Measurements from ENCODE around the gene ADAP2.
"Not testable (repeated sequence)": the region's sequence is repeated elsewhere in the genome, so short reads cannot be mapped to it uniquely, and the experiment has no call there.

ADAP2 gene

DNA sequence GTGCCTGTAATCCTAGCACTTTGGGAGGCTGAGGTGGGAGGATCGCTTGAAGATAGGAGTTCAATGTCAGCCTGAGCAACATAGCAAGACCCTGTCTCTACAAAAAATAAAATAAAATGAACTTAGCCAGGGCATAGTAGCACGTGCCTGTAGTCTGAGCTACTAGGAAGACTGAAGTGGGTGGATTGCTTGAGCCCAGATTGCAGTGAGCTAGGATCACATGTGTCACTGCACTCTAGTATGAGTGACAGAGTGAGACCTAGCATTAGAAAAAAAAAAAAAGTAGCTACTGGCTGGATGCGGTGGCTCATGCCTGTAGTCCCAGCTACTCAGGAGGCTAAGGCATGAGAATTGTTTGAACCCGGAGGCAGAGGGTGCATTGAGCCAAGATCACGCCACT is 6.0 kb downstream of the ADAP2 start:
- TF ChIP-seq, protein P1, sequence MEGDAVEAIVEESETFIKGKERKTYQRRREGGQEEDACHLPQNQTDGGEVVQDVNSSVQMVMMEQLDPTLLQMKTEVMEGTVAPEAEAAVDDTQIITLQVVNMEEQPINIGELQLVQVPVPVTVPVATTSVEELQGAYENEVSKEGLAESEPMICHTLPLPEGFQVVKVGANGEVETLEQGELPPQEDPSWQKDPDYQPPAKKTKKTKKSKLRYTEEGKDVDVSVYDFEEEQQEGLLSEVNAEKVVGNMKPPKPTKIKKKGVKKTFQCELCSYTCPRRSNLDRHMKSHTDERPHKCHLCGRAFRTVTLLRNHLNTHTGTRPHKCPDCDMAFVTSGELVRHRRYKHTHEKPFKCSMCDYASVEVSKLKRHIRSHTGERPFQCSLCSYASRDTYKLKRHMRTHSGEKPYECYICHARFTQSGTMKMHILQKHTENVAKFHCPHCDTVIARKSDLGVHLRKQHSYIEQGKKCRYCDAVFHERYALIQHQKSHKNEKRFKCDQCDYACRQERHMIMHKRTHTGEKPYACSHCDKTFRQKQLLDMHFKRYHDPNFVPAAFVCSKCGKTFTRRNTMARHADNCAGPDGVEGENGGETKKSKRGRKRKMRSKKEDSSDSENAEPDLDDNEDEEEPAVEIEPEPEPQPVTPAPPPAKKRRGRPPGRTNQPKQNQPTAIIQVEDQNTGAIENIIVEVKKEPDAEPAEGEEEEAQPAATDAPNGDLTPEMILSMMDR (conservative IDR thresholded peaks at IDR 0.05; ENCODE audit: low read depth, low read length) = no peak
- no peaks in the 10 kb centered on the region for H3K27me3 ChIP-seq (ENCODE audit: insufficient read depth, low read depth)
- no peak overlapping the region for H2AFZ ChIP-seq (ENCODE audit: low read depth)

DNA sequence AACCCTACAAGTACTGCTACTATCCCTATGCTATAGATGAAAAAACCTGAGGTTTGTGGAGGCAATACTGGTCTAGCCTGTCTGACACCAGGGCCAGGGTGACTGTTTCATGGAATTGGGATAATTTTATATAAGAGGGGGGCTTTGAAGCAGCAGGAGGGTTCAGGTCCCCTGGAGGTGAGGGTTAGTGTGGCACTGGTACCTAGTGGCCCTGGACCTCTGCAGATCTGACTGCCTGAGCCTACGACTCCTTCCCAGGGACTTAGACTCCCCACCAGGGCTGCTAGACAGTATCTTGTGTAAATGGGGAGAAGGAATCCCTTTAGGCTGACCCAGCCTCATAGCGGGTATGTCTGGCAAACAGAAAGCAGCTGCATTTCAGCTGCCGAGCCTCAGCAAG is 6.8 kb downstream of the ADAP2 start:
- Histone ChIP-seq H4K20me1 (ENCODE audit: insufficient read depth) (no peaks in the 10 kb centered on the region), H3K27me3 (ENCODE audit: insufficient read depth, low read depth) (no peaks in the 10 kb centered on the region), H3K79me2 (ENCODE audit: insufficient read depth, low read depth) (no peaks in the 10 kb centered on the region), H3K36me3 (ENCODE audit: insufficient read depth) (no peaks in the 10 kb centered on the region), H3K9ac (no peak overlapping the region), H3K4me3 (IDR thresholded peaks at IDR 0.05; ENCODE audit: insufficient read depth, low read depth, low read length) (no peak overlapping the region), H2AFZ (ENCODE audit: low read depth) (no peak overlapping the region), H3K4me1 (ENCODE audit: low read depth, poor library complexity, severe bottlenecking) (peaks cover 10% of the 10 kb centered on the region), H3K27ac (no peak overlapping the region), H3K4me2 (no peak overlapping the region)
- TF ChIP-seq, protein P1 (conservative IDR thresholded peaks at IDR 0.05; ENCODE audit: low read depth, low read length) = no peak

More for the DNA sequence above, 6.0 kb downstream of the ADAP2 start:
- Histone ChIP-seq H3K79me2 (ENCODE audit: insufficient read depth, low read depth) (no peaks in the 10 kb centered on the region), H3K36me3 (ENCODE audit: insufficient read depth) (no peaks in the 10 kb centered on the region), H3K9ac (no peak overlapping the region), H4K20me1 (ENCODE audit: insufficient read depth) (no peaks in the 10 kb centered on the region), H3K4me2 (no peak overlapping the region), H3K4me3 (IDR thresholded peaks at IDR 0.05; ENCODE audit: insufficient read depth, low read depth, low read length) (no peak overlapping the region), H3K27ac (no peak overlapping the region), H3K4me1 (ENCODE audit: low read depth, poor library complexity, severe bottlenecking) (peaks cover 10% of the 10 kb centered on the region)

DNA sequence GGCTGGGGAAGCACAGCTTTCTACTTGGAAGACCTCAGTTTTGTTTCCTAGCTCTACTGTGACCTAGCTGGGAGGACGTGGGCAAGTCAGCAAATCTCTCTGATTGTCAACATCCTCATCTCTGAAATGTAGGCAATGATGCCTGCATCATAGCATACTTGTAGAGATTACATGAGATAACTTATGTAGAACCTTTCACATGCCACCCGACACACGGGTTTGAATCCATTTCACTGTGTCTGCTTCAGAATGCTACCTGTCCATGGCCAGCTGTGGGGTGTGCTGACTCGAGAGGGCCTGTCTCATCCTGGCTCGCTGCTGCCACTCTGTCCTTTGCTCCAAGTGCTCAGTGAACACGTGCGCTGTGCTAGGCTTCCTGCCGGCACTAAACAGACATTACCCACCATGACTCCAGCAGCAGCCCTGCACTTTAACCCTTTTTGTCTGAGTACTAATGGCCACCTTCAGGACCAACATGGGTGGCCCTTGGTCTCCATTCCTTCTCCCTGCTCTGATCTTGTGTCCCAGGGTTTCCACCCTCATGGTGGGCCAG is 7.4 kb downstream of the ADAP2 start:
- no peak overlapping the region for H3K4me2 ChIP-seq
- no peak overlapping the region for H3K27ac ChIP-seq
- H2AFZ ChIP-seq (ENCODE audit: low read depth) = no peak overlapping the region
- H3K36me3 ChIP-seq (ENCODE audit: insufficient read depth) = no peaks in the 10 kb centered on the region
- H3K79me2 ChIP-seq (ENCODE audit: insufficient read depth, low read depth) = no peaks in the 10 kb centered on the region
- peaks cover 10% of the 10 kb centered on the region for H3K4me1 ChIP-seq (ENCODE audit: low read depth, poor library complexity, severe bottlenecking)
- H3K27me3 ChIP-seq (ENCODE audit: insufficient read depth, low read depth) = no peaks in the 10 kb centered on the region
- no peak overlapping the region for H3K4me3 ChIP-seq (IDR thresholded peaks at IDR 0.05; ENCODE audit: insufficient read depth, low read depth, low read length)
- TF ChIP-seq, protein P1 (conservative IDR thresholded peaks at IDR 0.05; ENCODE audit: low read depth, low read length) = no peak
- no peaks in the 10 kb centered on the region for H4K20me1 ChIP-seq (ENCODE audit: insufficient read depth)
- H3K9ac ChIP-seq = no peak overlapping the region

DNA sequence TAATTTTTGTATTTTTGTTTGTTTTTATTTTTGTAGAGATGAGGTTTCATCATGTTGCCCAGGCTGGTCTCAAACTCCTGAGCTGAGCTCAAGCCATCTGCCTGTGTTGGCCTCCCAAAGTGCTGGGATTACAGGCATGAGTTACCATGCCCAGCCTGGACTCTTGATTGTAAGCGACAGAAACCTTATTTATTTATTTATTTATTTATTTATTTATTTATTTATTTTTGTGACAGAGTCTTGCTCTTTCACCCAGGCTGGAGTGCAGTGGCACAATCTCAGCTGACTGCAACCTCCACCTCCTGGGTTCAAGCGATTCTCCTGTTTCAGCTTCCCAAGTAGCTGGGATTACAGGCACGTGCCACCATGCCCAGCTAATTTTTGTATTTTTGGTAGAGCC is 8.1 kb downstream of the ADAP2 start:
- H3K27ac ChIP-seq; H3K9ac ChIP-seq; H3K27me3 ChIP-seq (ENCODE audit: insufficient read depth, low read depth); H3K4me3 ChIP-seq (IDR thresholded peaks at IDR 0.05; ENCODE audit: insufficient read depth, low read depth, low read length); H3K79me2 ChIP-seq (ENCODE audit: insufficient read depth, low read depth); H3K4me1 ChIP-seq (ENCODE audit: low read depth, poor library complexity, severe bottlenecking); H3K4me2 ChIP-seq; H2AFZ ChIP-seq (ENCODE audit: low read depth); H4K20me1 ChIP-seq (ENCODE audit: insufficient read depth); H3K36me3 ChIP-seq (ENCODE audit: insufficient read depth): not testable (repeated sequence)

DNA sequence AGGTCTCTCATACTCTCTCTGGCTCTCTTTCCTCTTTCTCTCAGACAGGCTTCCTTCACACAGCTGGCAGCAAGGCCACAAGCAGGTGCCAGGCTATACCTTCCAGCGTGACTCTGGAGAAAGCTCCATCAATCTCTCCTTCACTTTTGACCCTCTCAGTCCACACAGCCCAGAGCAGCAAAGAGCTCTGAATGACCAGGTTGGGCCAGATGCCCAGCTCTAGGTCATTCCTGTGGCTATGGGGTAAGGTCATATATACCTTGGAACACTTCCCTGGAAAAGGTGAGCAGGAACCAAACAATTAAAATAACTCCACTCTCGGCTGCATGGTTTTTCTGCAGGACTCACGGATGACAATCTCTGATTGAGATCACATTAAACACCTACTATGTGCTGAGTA is 8.8 kb downstream of the ADAP2 start:
- H3K9ac ChIP-seq = no peak overlapping the region
- TF ChIP-seq, protein P1 (conservative IDR thresholded peaks at IDR 0.05; ENCODE audit: low read depth, low read length) = no peak
- H4K20me1 ChIP-seq (ENCODE audit: insufficient read depth) = no peaks in the 10 kb centered on the region
- peaks cover 10% of the 10 kb centered on the region for H3K4me1 ChIP-seq (ENCODE audit: low read depth, poor library complexity, severe bottlenecking)
- no peaks in the 10 kb centered on the region for H3K36me3 ChIP-seq (ENCODE audit: insufficient read depth)
- H3K27ac ChIP-seq = no peak overlapping the region
- H3K27me3 ChIP-seq (ENCODE audit: insufficient read depth, low read depth) = no peaks in the 10 kb centered on the region
- H2AFZ ChIP-seq (ENCODE audit: low read depth) = no peak overlapping the region
- no peaks in the 10 kb centered on the region for H3K79me2 ChIP-seq (ENCODE audit: insufficient read depth, low read depth)
- no peak overlapping the region for H3K4me3 ChIP-seq (IDR thresholded peaks at IDR 0.05; ENCODE audit: insufficient read depth, low read depth, low read length)
- H3K4me2 ChIP-seq = no peak overlapping the region

DNA sequence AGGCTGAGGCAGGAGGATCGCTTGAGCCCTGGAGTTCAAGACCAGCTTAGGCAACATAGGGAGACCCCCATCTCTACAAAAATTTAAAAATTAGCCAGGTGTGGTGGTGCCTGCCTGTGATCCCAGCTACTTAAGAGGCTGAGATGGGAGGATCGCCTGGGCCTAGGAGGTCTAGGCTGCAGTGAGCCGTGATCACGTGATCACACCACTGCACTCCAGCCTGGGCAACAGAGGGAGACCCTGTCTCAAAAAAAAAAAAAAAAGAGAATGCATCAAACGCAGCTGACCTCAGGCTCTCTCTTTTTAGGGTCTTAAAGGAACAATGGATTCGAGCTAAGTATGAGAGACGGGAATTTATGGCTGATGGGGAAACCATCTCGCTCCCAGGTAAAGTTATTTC is 9.8 kb downstream of the ADAP2 start:
- not testable (repeated sequence) for H3K27ac ChIP-seq; H3K79me2 ChIP-seq (ENCODE audit: insufficient read depth, low read depth); H3K4me2 ChIP-seq; H3K36me3 ChIP-seq (ENCODE audit: insufficient read depth); H2AFZ ChIP-seq (ENCODE audit: low read depth); H4K20me1 ChIP-seq (ENCODE audit: insufficient read depth); H3K9ac ChIP-seq; H3K4me3 ChIP-seq (IDR thresholded peaks at IDR 0.05; ENCODE audit: insufficient read depth, low read depth, low read length); H3K27me3 ChIP-seq (ENCODE audit: insufficient read depth, low read depth); H3K4me1 ChIP-seq (ENCODE audit: low read depth, poor library complexity, severe bottlenecking)

Measured in KMS-11 (cell line).